Measurements from ENCODE around the gene TRPM8. TPM values are rescaled to one million over a fixed set of nuclear protein-coding genes. Genes with fewer than 3 reads are reported as not detected.

The TRPM8 gene
- total and polyA plus RNA-seq, 2 of the 13 experiments (the other 11 are each of a cell fraction or from before 2014, with no cell fraction given) = 0.12 TPM; not detected in 1

- no peak for TF ChIP-seq ZNF234 (CRISPR knock-in tag; conservative IDR thresholded peaks at IDR 0.05)
- no peak for TF ChIP-seq PCBP2 (optimal IDR thresholded peaks at IDR 0.05; ENCODE audit: low read depth, low read length, poor library complexity, severe bottlenecking)
- TF ChIP-seq ZKSCAN1 (IDR thresholded peaks at IDR 0.05; ENCODE audit: low read length) = no peak
- no peak for TF ChIP-seq ZNF549 (CRISPR knock-in tag; IDR thresholded peaks at IDR 0.05)
- TF ChIP-seq NPAS2 (CRISPR knock-in tag; IDR thresholded peaks at IDR 0.05; ENCODE audit: borderline replicate concordance) = no peak
- TF ChIP-seq NFE2 (CRISPR knock-in tag; IDR thresholded peaks at IDR 0.05) = no peak
- FAIRE-seq (no peak), ATAC-seq (no peak), DNase-seq (ENCODE audit: low spot score) (no peak)
- no peak overlapping the region for H2AFZ ChIP-seq (ENCODE audit: low read length)
- ChIA-PET CTCF (ENCODE audit: low intra/inter-chr PET ratio, low total read pairs) (no interaction called here), POLR2A (no interaction called here)
- H4K20me1 ChIP-seq (ENCODE audit: insufficient read depth, low read length) = no peaks in the 10 kb centered on the region
- no peaks in the 10 kb centered on the region for H3K27me3 ChIP-seq (ENCODE audit: control insufficient read depth in 1 of 2, insufficient read depth in 2 of 2, low read length in 2 of 2)
- no peak overlapping the region for H3K9ac ChIP-seq (ENCODE audit: insufficient read depth, low read depth, low read length)
- 88% methylated on average over 9 of the region's 9 CpGs for WGBS (ENCODE audit: low lambda C conversion rate)
- peaks cover 13% of the 10 kb centered on the region for H3K4me1 ChIP-seq (ENCODE audit: insufficient read depth, low read length)
- intact Hi-C loops (cut with micrococcal nuclease; ENCODE audit: unreplicated experiment) (no loop called here), in situ Hi-C loops (cut with HindIII; ENCODE audit: extremely low pct_ligation_motif_present, low pct_unique_long_range_greater_than_20kb) (no loop called here)
- no peaks in the 10 kb centered on the region for H3K36me3 ChIP-seq (replicated peaks in 1 of 2; ENCODE audit: control insufficient read depth in 1 of 2, insufficient read depth in 2 of 2, low read length in 2 of 2)
- no peaks in the 10 kb centered on the region for H3K79me2 ChIP-seq (ENCODE audit: insufficient read depth, low read length)
- H3K9me3 ChIP-seq (ENCODE audit: low read length) = no peaks in the 10 kb centered on the region
- no peak overlapping the region for H3K4me3 ChIP-seq (replicated peaks in 1 of 3; ENCODE audit: insufficient read depth in 1 of 3, low read depth in 2 of 3, low read length in 3 of 3)
- no TSS peak for BruUV-seq (replicated peaks)
- no peak overlapping the region for H3K4me2 ChIP-seq (ENCODE audit: low read depth, low read length)
- no peak overlapping the region for H3K27ac ChIP-seq (ENCODE audit: extremely low read length, insufficient read depth, low read length)
Observed at GRCh38 chr2:233964581-233964980, 47.4 kb downstream of the TRPM8 start.

- H3K27ac ChIP-seq (ENCODE audit: extremely low read length, insufficient read depth, low read length) = no peak overlapping the region
Observed at GRCh38 chr2:233965032-233965603, 47.9 kb downstream of the TRPM8 start.

More at GRCh38 chr2:233965032-233965603, 47.9 kb downstream of the TRPM8 start:
- no TSS peak for BruUV-seq (replicated peaks)
- ChIA-PET POLR2A (no interaction called here), CTCF (ENCODE audit: low intra/inter-chr PET ratio, low total read pairs) (no interaction called here)
- in situ Hi-C loops (cut with HindIII; ENCODE audit: extremely low pct_ligation_motif_present, low pct_unique_long_range_greater_than_20kb) (no loop called here), intact Hi-C loops (cut with micrococcal nuclease; ENCODE audit: unreplicated experiment) (no loop called here)
- DNase-seq (ENCODE audit: low spot score) (no peak), ATAC-seq (peak; percentile 71), FAIRE-seq (no peak)
- TF ChIP-seq ATF3 (CRISPR knock-in tag; IDR thresholded peaks at IDR 0.05) (no peak), ZNF253 (CRISPR knock-in tag; IDR thresholded peaks at IDR 0.05; ENCODE audit: borderline replicate concordance) (0 out of 2 replicates have a peak, but pooled peaks have one; percentile 53), HNF4A (CRISPR knock-in tag; IDR thresholded peaks at IDR 0.05) (0 out of 2 replicates have a peak, but pooled peaks have one; percentile 5), KLF16 (CRISPR knock-in tag; IDR thresholded peaks at IDR 0.05) (0 out of 4 replicates have a peak, but pooled peaks of 1 of the 2 experiments have one; percentile 10), ZNF766 (CRISPR knock-in tag; IDR thresholded peaks at IDR 0.05; ENCODE audit: borderline replicate concordance) (no peak)
- Histone ChIP-seq H3K4me1 (ENCODE audit: insufficient read depth, low read length) (peaks cover 13% of the 10 kb centered on the region), H3K9me3 (ENCODE audit: low read length) (no peaks in the 10 kb centered on the region), H3K4me2 (ENCODE audit: low read depth, low read length) (peak overlapping the region; percentile 28; the same call in 1 of the 2 replicates), H3K4me3 (replicated peaks in 1 of 3; ENCODE audit: insufficient read depth in 1 of 3, low read depth in 2 of 3, low read length in 3 of 3) (no peak overlapping the region), H4K20me1 (ENCODE audit: insufficient read depth, low read length) (no peaks in the 10 kb centered on the region), H3K36me3 (replicated peaks in 1 of 2; ENCODE audit: control insufficient read depth in 1 of 2, insufficient read depth in 2 of 2, low read length in 2 of 2) (no peaks in the 10 kb centered on the region), H3K79me2 (ENCODE audit: insufficient read depth, low read length) (no peaks in the 10 kb centered on the region), H2AFZ (ENCODE audit: low read length) (no peak overlapping the region), H3K9ac (ENCODE audit: insufficient read depth, low read depth, low read length) (no peak overlapping the region), H3K27me3 (ENCODE audit: control insufficient read depth in 1 of 2, insufficient read depth in 2 of 2, low read length in 2 of 2) (no peaks in the 10 kb centered on the region)
- 17% methylated on average over 10 of the region's 10 CpGs for WGBS (ENCODE audit: low lambda C conversion rate)
